Activated T-cell treated with anti-CD3 and anti-CD28 coated beads for 1 hour (primary cell): ENCODE data around the gene SLC6A17.
A peak's percentile ranks its signal among the peaks of the same experiment; 100 is the strongest.

Source experiments
- DNase-seq: peaks from one replicate; pipeline ENCODE4 v3.0.0-alpha.2; 2020; ENCODE audit warnings: low read depth

Gene SLC6A17

DNA sequence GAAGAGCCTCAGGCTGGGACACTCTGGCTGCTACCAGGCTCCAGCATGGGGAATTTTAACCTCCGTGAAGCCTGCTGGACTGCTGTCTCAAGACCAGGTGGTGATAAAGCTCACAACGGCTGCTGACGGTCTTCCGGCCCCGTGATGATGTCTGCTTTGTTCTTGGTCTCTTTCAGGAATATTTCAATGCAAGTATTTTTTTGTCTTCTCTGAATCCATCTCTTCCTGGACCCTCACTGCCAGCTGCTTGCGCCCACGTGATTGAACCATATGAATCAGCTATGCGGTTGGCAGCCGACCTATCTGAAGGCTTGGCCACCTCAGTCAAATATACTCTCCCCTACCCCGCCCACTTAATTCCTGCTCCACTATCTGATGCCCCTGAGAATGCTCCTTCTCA, 14.6 kb upstream of the SLC6A17 start:
- no peak for DNase-seq

DNA sequence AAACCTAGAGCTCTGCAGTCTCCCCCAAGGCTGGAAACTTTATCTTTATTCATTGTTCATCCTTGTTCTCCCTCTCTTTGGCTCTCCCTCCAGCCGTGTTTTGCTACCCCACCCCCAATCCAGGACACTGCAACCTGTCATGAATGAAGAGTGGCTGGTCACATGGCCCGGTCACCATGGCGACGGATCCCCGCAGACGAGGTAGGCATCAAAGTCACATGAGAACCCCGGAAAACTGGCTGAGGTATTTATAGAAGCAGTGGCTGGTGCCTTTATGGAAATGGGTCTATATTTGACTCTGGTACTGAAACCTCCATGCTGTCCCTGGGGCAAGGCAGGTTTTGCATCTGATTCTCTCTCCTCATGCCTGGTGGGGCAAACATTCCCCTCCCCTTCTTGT, 13.4 kb upstream of the SLC6A17 start:
- no peak for DNase-seq

DNA sequence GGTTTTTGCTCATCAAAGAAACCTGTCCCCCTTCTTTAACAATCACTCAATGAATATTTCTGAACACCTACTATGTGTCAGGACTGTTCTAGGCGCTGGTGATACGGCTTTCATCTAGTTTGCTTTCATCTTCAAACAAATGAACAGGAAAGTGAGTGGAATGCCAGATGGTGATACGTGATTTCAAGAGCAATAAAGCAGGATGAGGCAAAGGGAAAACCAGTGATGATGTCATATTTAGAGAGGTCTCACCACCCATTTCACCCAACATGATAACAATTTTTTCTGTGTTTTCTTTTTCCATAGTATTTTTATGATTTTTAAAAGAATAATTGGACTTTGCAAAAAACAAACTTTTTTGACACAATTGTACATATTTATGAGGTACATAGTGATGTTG, 11.3 kb upstream of the SLC6A17 start:
- DNase-seq = no peak

GRCh38 chr1:110144366-110144765, 5.9 kb upstream of the SLC6A17 start:
- DNase-seq = no peak

- no peak for DNase-seq
Observed at GRCh38 chr1:110148961-110149360, 1.3 kb upstream of the SLC6A17 start.

GRCh38 chr1:110151175-110151669, 928 bp downstream of the SLC6A17 start:
- DNase-seq = no peak

DNA sequence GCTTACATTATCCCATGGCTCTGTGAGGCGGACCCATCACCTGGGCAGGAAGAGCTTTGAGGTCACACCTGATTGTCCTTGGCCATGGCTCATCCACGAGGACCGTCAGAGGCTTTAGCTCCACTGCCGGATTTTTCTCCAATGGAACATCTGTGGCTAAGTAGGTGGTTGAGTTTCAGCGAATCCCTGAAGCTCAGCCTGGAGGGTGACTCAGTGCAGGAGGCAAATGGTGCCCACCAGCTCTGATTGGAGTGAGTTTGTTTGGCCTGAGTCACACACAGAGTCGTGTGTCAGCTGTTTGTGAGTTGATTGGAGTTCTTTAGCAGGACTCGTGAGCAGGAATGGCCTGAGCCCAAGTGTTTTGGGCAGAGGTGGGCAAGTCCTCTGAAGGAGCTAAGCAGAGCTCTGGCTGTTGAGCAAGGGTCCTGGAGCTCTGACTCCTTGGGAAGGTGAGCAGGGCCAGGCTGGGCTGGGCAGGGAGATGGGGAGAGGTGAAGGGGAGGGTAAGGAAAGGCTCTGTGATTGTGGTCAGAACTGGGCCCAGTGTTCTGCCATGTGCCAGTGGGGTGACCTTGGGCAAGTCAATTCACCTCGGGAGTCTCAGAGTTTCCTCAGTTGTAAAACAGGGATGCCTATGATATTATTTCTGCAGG, 2.0 kb downstream of the SLC6A17 start:
- no peak for DNase-seq

GRCh38 chr1:110153407-110153950, 3.2 kb downstream of the SLC6A17 start:
- no peak for DNase-seq

- peak; percentile 39 for DNase-seq
Observed at GRCh38 chr1:110155878-110156522, 5.7 kb downstream of the SLC6A17 start.

DNA sequence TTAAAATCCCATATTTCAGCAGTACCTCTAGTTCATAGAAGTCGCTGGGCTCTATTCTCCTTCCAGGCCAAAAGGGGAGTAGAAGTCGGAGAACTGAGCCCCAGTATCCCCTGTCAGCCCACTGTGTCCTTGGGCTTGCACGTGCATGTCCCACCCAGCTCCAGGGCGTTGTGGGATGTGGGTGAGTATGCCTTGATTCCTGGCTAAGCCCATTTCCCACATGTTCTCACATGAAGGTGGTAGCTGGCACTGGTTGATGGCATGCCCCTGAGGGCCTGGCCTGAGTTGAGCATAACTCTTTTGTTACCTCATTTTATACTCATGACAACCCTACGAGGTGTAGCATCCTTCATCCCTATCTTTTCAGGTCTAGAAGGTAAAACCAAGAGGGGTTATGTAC, 8.0 kb downstream of the SLC6A17 start:
- no peak for DNase-seq

- no peak for DNase-seq
Observed at GRCh38 chr1:110159168-110159567, 8.9 kb downstream of the SLC6A17 start.

GRCh38 chr1:110160538-110161100, 10.3 kb downstream of the SLC6A17 start:
- DNase-seq = no peak

- no peak for DNase-seq
Observed at GRCh38 chr1:110161165-110161564, 10.9 kb downstream of the SLC6A17 start.

GRCh38 chr1:110161849-110162248, 11.6 kb downstream of the SLC6A17 start:
- no peak for DNase-seq

GRCh38 chr1:110163591-110163990, 13.3 kb downstream of the SLC6A17 start:
- no peak for DNase-seq

DNA sequence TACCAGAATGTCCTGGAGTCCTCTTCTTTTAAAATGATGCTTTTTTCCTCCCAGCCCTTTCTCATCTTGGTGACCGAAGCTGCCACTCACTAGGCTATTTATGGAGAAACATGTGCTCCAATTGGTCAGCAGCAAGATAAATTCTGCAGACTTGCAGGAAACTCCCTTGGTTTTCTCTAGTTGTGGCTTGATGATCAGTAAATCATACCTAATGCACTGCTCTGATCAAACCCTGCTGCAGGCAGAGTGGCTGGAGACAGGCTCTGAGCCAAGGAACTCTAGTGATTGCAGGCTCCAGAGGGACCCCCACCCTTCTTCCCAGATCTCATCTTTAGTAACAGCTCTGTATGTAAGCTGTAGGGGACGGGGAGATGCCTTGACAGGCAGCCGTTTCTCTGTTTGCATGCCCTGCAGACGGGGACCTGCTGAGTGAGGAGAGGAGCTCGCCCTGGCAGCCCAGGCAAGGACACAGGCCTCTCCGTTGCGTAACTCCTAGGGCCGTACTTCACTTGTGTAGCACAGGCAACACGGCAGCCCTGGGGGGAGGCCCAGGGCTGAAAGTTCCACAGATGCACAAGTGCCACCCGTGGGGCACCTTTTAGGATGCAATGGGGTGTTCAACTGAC, 14.5 kb downstream of the SLC6A17 start:
- DNase-seq = no peak

DNA sequence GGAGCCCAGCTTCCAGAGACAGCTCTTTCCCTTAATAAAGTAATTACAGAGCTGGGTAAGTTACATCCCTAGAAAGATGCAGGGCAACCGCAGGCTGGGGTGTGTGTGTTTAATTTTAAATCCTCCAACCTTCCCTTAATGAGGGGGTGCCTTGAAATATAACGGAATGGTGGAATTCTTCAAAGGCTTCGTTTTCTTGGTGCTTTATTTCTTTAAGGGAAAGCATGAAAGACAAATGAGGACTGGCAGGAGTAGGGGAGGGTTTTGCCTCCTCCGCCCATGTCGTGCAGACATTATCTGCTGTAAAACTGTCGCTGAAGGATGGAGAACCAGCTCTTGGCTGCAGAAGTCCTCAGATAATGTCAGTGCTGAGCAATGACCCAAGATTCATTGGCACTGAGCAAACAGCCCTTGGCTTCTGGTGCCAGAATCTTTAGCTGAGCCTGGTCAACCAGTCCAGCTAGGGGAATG, 15.5 kb downstream of the SLC6A17 start:
- no peak for DNase-seq

DNA sequence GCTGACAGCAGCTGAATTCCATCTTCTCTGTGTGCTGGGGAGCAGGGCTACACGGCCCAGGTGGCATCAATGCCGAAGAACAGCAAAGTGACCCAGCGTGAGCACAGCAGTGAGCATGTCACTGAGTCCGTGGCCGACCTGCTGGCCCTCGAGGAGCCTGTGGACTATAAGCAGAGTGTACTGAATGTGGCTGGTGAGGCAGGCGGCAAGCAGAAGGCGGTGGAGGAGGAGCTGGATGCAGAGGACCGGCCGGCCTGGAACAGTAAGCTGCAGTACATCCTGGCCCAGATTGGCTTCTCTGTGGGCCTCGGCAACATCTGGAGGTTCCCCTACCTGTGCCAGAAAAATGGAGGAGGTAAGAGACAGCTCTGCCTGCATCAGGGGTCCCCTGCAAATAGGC, 16.6 kb downstream of the SLC6A17 start:
- DNase-seq = no peak

GRCh38 chr1:110170766-110171733, 20.8 kb downstream of the SLC6A17 start:
- no peak for DNase-seq

- no peak for DNase-seq
Observed at GRCh38 chr1:110172001-110172400, 21.7 kb downstream of the SLC6A17 start.

DNA sequence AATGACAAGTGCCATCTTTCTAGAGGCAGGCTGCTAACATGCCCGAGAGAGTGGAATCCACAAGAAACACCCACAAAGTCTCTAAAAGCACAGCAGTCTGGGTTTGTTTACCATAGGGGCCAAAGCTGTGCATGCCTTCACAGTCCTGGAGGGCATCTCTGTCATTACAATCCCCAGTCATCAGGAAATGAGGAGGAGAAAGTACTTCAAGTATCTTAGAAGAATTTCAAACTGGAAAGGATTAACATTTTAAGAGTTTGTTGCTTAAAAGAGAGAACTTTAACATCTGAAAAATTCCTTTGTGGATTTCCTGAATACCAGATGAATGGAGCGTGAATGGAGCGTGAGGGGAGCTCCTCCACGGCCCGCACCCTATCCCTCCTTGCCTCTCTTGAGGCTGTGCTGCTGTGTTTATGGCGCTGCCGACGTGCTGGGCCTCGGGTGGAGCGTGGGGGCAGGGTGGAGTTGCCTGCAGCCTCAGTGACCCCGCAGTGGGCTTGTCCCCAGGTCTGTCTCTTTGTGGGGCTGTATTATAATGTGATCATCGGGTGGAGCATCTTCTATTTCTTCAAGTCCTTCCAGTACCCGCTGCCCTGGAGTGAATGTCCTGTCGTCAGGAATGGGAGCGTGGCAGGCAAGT, 23.3 kb downstream of the SLC6A17 start:
- no peak for DNase-seq
